ENCODE results near the gene ZNF419.
"Not testable (repeated sequence)": the region's sequence is repeated elsewhere in the genome, so short reads cannot be mapped to it uniquely, and the experiment has no call there.

The ZNF419 gene

GRCh38 chr19:57506163-57506562, 18.6 kb downstream of the ZNF419 start:
- TF ChIP-seq CTCF (IDR thresholded peaks at IDR 0.05; ENCODE audit: extremely low read depth, insufficient read depth, missing control alignments): no peak
- in situ Hi-C loops (cut with MboI; ENCODE audit: low pct_unique_long_range_greater_than_20kb, low sequenced_read_pairs, unreplicated experiment): no loop called here
- DNase-seq (ENCODE audit: low spot score): no peak

GRCh38 chr19:57511484-57511883, 23.9 kb downstream of the ZNF419 start:
- in situ Hi-C loops (cut with MboI; ENCODE audit: low pct_unique_long_range_greater_than_20kb, low sequenced_read_pairs, unreplicated experiment): no loop called here
- TF ChIP-seq CTCF (IDR thresholded peaks at IDR 0.05; ENCODE audit: extremely low read depth, insufficient read depth, missing control alignments): no peak
- DNase-seq (ENCODE audit: low spot score): no peak

- TF ChIP-seq CTCF (IDR thresholded peaks at IDR 0.05; ENCODE audit: extremely low read depth, insufficient read depth, missing control alignments): no peak
- in situ Hi-C loops (cut with MboI; ENCODE audit: low pct_unique_long_range_greater_than_20kb, low sequenced_read_pairs, unreplicated experiment): no loop called here
- DNase-seq (ENCODE audit: low spot score): no peak
Measured at GRCh38 chr19:57512845-57513244, 25.3 kb downstream of the ZNF419 start.

- in situ Hi-C loops (cut with MboI; ENCODE audit: low pct_unique_long_range_greater_than_20kb, low sequenced_read_pairs, unreplicated experiment): no loop called here
- no peak for TF ChIP-seq CTCF (IDR thresholded peaks at IDR 0.05; ENCODE audit: extremely low read depth, insufficient read depth, missing control alignments)
- DNase-seq (ENCODE audit: low spot score): no peak
Measured at GRCh38 chr19:57515255-57515654, 27.7 kb downstream of the ZNF419 start.

GRCh38 chr19:57518021-57518420, 30.5 kb downstream of the ZNF419 start:
- DNase-seq (ENCODE audit: low spot score); in situ Hi-C loops (cut with MboI; ENCODE audit: low pct_unique_long_range_greater_than_20kb, low sequenced_read_pairs, unreplicated experiment): not testable (repeated sequence)

GRCh38 chr19:57527136-57527881, 39.8 kb downstream of the ZNF419 start, which contains the start of gene ZNF549:
Gene ZNF549 (plus strand): TSS chr19:57527356. CDS start chr19:57527574, 218 bp downstream.
- TF ChIP-seq CTCF (IDR thresholded peaks at IDR 0.05; ENCODE audit: extremely low read depth, insufficient read depth, missing control alignments): no peak
- in situ Hi-C loops (cut with MboI; ENCODE audit: low pct_unique_long_range_greater_than_20kb, low sequenced_read_pairs, unreplicated experiment): no loop called here
- peak; percentile 95 for DNase-seq (ENCODE audit: low spot score)

- no peak for DNase-seq (ENCODE audit: low spot score)
- no peak for TF ChIP-seq CTCF (IDR thresholded peaks at IDR 0.05; ENCODE audit: extremely low read depth, insufficient read depth, missing control alignments)
- in situ Hi-C loops (cut with MboI; ENCODE audit: low pct_unique_long_range_greater_than_20kb, low sequenced_read_pairs, unreplicated experiment): no loop called here
Measured at GRCh38 chr19:57537953-57538547, 50.5 kb downstream of the ZNF419 start.

Measured in GM13977 (cell line).